B cell (primary cell): Measurements from ENCODE around the gene FRMPD4. TPM values are rescaled to one million over a fixed set of nuclear protein-coding genes. Genes with fewer than 3 reads are reported as not detected.

Experiments
- ATAC-seq: fragments of 200-7000 bp; cut with Tn5 transposase; one replicate; pipeline ENCODE4 v1.10.0; 2021; ENCODE audit warnings: low read depth, mild to moderate bottlenecking, moderate number of reproducible peaks, moderate library complexity
- CTCF ChIA-PET: fragments of 350-600 bp; sonication (Branson Sonifier 250); formaldehyde crosslinking; loops from one replicate; lab custom pipeline; 2021; ENCODE audit warnings: antibody characterized with exemption, inconsistent platforms; lab: Charles Lee
- POLR2A ChIA-PET: fragments of 350-600 bp; sonication (Branson Sonifier 250); formaldehyde crosslinking; loops from one replicate; lab custom pipeline; 2021; ENCODE audit warnings: antibody characterized with exemption; lab: Charles Lee
- DNase-seq: peaks from one replicate; pipeline ENCODE4 v3.0.0; 2013
- H2AFZ ChIP-seq: 2 replicates; pipeline ENCODE4 v1.6.1; 2012; ENCODE audit warnings: mild to moderate bottlenecking, low read depth, low read length; ENCODE audit not compliant: insufficient read depth, poor library complexity, severe bottlenecking
- H3K27ac ChIP-seq, 2 donors: 1 replicate in 1 of 2; 2 replicates in 1 of 2; pipeline ENCODE4 v1.5.1; 2012 to 2013; ENCODE audit warnings: low read length in 2 of 2, mild to moderate bottlenecking in 2 of 2, moderate library complexity in 1 of 2
- H3K27me3 ChIP-seq, 4 experiments: fragments of 200-600 bp in 1 of 4; sonication (generic) in 1 of 4; replicated peaks in 1 of 4; 1 replicate in 2 of 4; 2 replicates in 2 of 4; pipeline versions ENCODE4 v1.6.1 to v1.7.0; 2013 to 2016; ENCODE audit warnings: low read length in 3 of 4, mild to moderate bottlenecking in 2 of 4, mixed read lengths in 1 of 4, moderate library complexity in 1 of 4; ENCODE audit not compliant: insufficient read depth in 4 of 4, control insufficient read depth in 3 of 4; ENCODE audit errors: control extremely low read depth in 1 of 4
- H3K36me3 ChIP-seq, 2 experiments: replicated peaks in 1 of 2; 1 replicate in 1 of 2; 2 replicates in 1 of 2; pipeline versions ENCODE4 v1.6.1 to v1.7.1; 2013; ENCODE audit warnings: low read length in 1 of 2; ENCODE audit not compliant: insufficient read depth in 2 of 2, control insufficient read depth in 1 of 2; ENCODE audit errors: control extremely low read depth in 1 of 2, extremely low read depth in 1 of 2
- H3K4me1 ChIP-seq, 2 donors: fragments of 200-600 bp in 1 of 2; sonication (generic) in 1 of 2; 1 replicate in 1 of 2; 2 replicates in 1 of 2; pipeline versions ENCODE4 v1.5.1 to v1.6.1; 2013 to 2017; ENCODE audit warnings: low read length in 2 of 2; ENCODE audit not compliant: control insufficient read depth in 2 of 2, insufficient read depth in 2 of 2
- H3K4me2 ChIP-seq: replicated peaks from 2 replicates; pipeline ENCODE3; 2012; ENCODE audit warnings: mild to moderate bottlenecking, low read depth, low read length; ENCODE audit not compliant: poor library complexity, severe bottlenecking
- H3K4me3 ChIP-seq, 5 experiments: fragments of 200-600 bp in 1 of 5; sonication (generic) in 1 of 5; 1 replicate in 3 of 5; 2 replicates in 2 of 5; pipeline versions ENCODE4 v1.5.1 to v1.7.0; 2011 to 2016; ENCODE audit warnings: low read length in 4 of 5, mild to moderate bottlenecking in 4 of 5, low read depth in 2 of 5, control low read depth in 1 of 5, moderate library complexity in 1 of 5; ENCODE audit not compliant: insufficient read depth in 1 of 5; ENCODE audit errors: control extremely low read depth in 1 of 5, extremely low read depth in 1 of 5
- H3K79me2 ChIP-seq: fragments of 200-600 bp; sonication (generic); one replicate; pipeline ENCODE4 v1.6.0; 2016; ENCODE audit warnings: low read length; ENCODE audit not compliant: control insufficient read depth, insufficient read depth
- H3K9ac ChIP-seq: fragments of 200-600 bp; sonication (generic); 2 replicates; pipeline ENCODE4 v1.6.1; 2017; ENCODE audit warnings: mild to moderate bottlenecking, low read length, moderate library complexity
- H3K9me3 ChIP-seq, 3 donors: one replicate each; pipeline versions ENCODE4 v1.6.1 to v1.7.1; 2013; ENCODE audit warnings: low read length in 2 of 3; ENCODE audit not compliant: control insufficient read depth in 2 of 3, insufficient read depth in 1 of 3; ENCODE audit errors: control extremely low read depth in 1 of 3
- H4K20me1 ChIP-seq: 2 replicates; pipeline ENCODE4 v1.6.0; 2012; ENCODE audit warnings: mild to moderate bottlenecking, low read length; ENCODE audit not compliant: insufficient read depth, control insufficient read depth, poor library complexity, severe bottlenecking
- H3K27ac Mint-ChIP-seq: one replicate; pipeline ENCODE4 v1.8.0; 2021; ENCODE audit warnings: mixed read lengths
- H3K27me3 Mint-ChIP-seq: one replicate; pipeline ENCODE4 v1.8.0; 2021; ENCODE audit warnings: mixed read lengths
- H3K4me1 Mint-ChIP-seq: one replicate; pipeline ENCODE4 v1.8.0; 2021; ENCODE audit warnings: mixed read lengths
- H3K4me3 Mint-ChIP-seq: one replicate; pipeline ENCODE4 v1.8.0; 2021; ENCODE audit warnings: mixed read lengths
- H3K9me3 Mint-ChIP-seq: one replicate; pipeline ENCODE4 v1.8.0; 2022; ENCODE audit warnings: mixed read lengths; ENCODE audit not compliant: insufficient read depth
- CTCF ChIP-seq: fragments of 200-600 bp; IDR thresholded peaks from one replicate; pipeline ENCODE4 v1.8.0; 2022; ENCODE audit warnings: antibody characterized with exemption, mild to moderate bottlenecking
- EZH2 ChIP-seq: IDR thresholded peaks from 2 replicates; pipeline ENCODE4 v1.6.1; 2012; ENCODE audit warnings: borderline replicate concordance, low read depth, mild to moderate bottlenecking, moderate library complexity, low read length; ENCODE audit not compliant: insufficient read depth, poor library complexity, severe bottlenecking
- WGBS: methylation state at CpG from one replicate; pipeline ENCODE4 v1.1.5; 2013; ENCODE audit warnings: missing lambda C conversion rate; ENCODE audit not compliant: insufficient coverage; 5-methylcytosine and 5-hydroxymethylcytosine counted together
- intact Hi-C: fragments of 100-400 bp; cut with micrococcal nuclease; formaldehyde crosslinking; loops from one replicate; pipeline ENCODE4 v1.10.0; 2022
- polyA plus RNA-seq: library from polyadenylated mRNA; depleted of rRNA; stranded (reverse); fragments of >200 nt; gene quantifications from 2 replicates; pipeline ENCODE4 v1.2.3, GENCODE V29; 2012
- total RNA-seq, 2 donors: library from RNA; stranded (reverse); fragments of 120-200 nt in 1 of 2; gene quantifications; 1 replicate in 1 of 2; 2 replicates in 1 of 2; pipeline versions ENCODE4 v1.2.3 to v1.2.4, GENCODE V29; 2013 to 2022

FRMPD4 gene
- total and polyA plus RNA-seq, 2 donors (not counting 1 experiment from before 2014, with no cell fraction given) = not detected

- Histone ChIP-seq H3K4me1 (no peaks in the 10 kb centered on the region), H4K20me1 (no peaks in the 10 kb centered on the region), H2AFZ (no peak overlapping the region), H3K27ac (no peak overlapping the region), H3K9ac (no peak overlapping the region), H3K4me3 (no peak overlapping the region), H3K4me2 (no peak overlapping the region), H3K79me2 (no peaks in the 10 kb centered on the region), H3K27me3 (no peaks in the 10 kb centered on the region), H3K9me3 (no peaks in the 10 kb centered on the region), H3K36me3 (no peaks in the 10 kb centered on the region)
- DNase-seq (no peak), ATAC-seq (no peak)
- no peak overlapping the region for H3K4me3 Mint-ChIP-seq
- WGBS = no CpG with 5 or more reads among the region's 2 CpGs
- no peaks in the 10 kb centered on the region for H3K4me1 Mint-ChIP-seq
- H3K9me3 Mint-ChIP-seq = no peaks in the 10 kb centered on the region
- no peaks in the 10 kb centered on the region for H3K27me3 Mint-ChIP-seq
- ChIA-PET POLR2A (no interaction called here), CTCF (no interaction called here)
- no peak for TF ChIP-seq EZH2
- no peak for TF ChIP-seq CTCF
- intact Hi-C loops = no loop called here
- no peak overlapping the region for H3K27ac Mint-ChIP-seq
Observed at GRCh38 chrX:12488771-12489170, 350.5 kb downstream of the FRMPD4 start.

GRCh38 chrX:12489341-12489740, 351.1 kb downstream of the FRMPD4 start:
- no peaks in the 10 kb centered on the region for H3K4me1 Mint-ChIP-seq
- H3K9ac ChIP-seq = no peak overlapping the region
- H4K20me1 ChIP-seq = no peaks in the 10 kb centered on the region
- H3K27ac ChIP-seq = no peak overlapping the region
- no peaks in the 10 kb centered on the region for H3K27me3 ChIP-seq
- no peak for TF ChIP-seq CTCF
- TF ChIP-seq EZH2 = no peak
- H3K9me3 ChIP-seq = no peaks in the 10 kb centered on the region
- H3K4me1 ChIP-seq = no peaks in the 10 kb centered on the region
- H3K27ac Mint-ChIP-seq = no peak overlapping the region
- POLR2A ChIA-PET = no interaction called here
- H3K9me3 Mint-ChIP-seq = no peaks in the 10 kb centered on the region
- CTCF ChIA-PET = no interaction called here
- no CpG with 5 or more reads among the region's 3 CpGs for WGBS
- ATAC-seq (no peak), DNase-seq (no peak)
- H3K4me2 ChIP-seq = no peak overlapping the region
- no peaks in the 10 kb centered on the region for H3K79me2 ChIP-seq
- H3K27me3 Mint-ChIP-seq = no peaks in the 10 kb centered on the region
- no peaks in the 10 kb centered on the region for H3K36me3 ChIP-seq
- no peak overlapping the region for H2AFZ ChIP-seq
- intact Hi-C loops = no loop called here
- H3K4me3 Mint-ChIP-seq = no peak overlapping the region
- H3K4me3 ChIP-seq = no peak overlapping the region
